PFSK-1 (cell line): Measurements from ENCODE around the gene COIL.

ENCODE experiments used
- FOXP2 ChIP-seq: optimal IDR thresholded peaks from 2 replicates; pipeline ENCODE3; 2011; ENCODE audit warnings: borderline replicate concordance, control low read depth, inconsistent platforms; ENCODE audit not compliant: insufficient read depth; ENCODE audit errors: extremely low read length, extremely low read depth
- POLR2AphosphoS5 ChIP-seq: IDR thresholded peaks from 2 replicates; pipeline ENCODE4 v1.6.1; 2012; ENCODE audit warnings: low read depth, mild to moderate bottlenecking, control low read depth, low read length, moderate library complexity
- REST ChIP-seq, 2 experiments: IDR thresholded peaks; 2 replicates each; pipeline versions ENCODE4 v1.6.1 to v1.8.0; 2011 to 2012; ENCODE audit warnings: low read depth in 2 of 2, low read length in 2 of 2, control low read depth in 1 of 2, inconsistent platforms in 1 of 2, mild to moderate bottlenecking in 1 of 2, moderate library complexity in 1 of 2; ENCODE audit not compliant: insufficient read depth in 1 of 2
- SIN3A ChIP-seq: IDR thresholded peaks from 2 replicates; pipeline ENCODE4 v1.6.1; 2012; ENCODE audit warnings: mild to moderate bottlenecking, low read length, moderate library complexity, borderline replicate concordance; ENCODE audit not compliant: insufficient read depth
- TAF1 ChIP-seq: IDR thresholded peaks from 2 replicates; pipeline ENCODE4 v1.6.1; 2012; ENCODE audit warnings: low read length, control low read depth, borderline replicate concordance; ENCODE audit not compliant: insufficient read depth

COIL gene

GRCh38 chr17:56979091-56979480 lies 18.2 kb upstream of the COIL start:
- TF ChIP-seq TAF1 (no peak), FOXP2 (no peak), REST (IDR thresholded peaks at IDR 0.05; ENCODE audit: insufficient read depth in 1 of 2, low read depth in 2 of 2, low read length in 2 of 2) (no peak), POLR2AphosphoS5 (no peak), SIN3A (no peak)

- no peak for TF ChIP-seq FOXP2
- no peak for TF ChIP-seq REST (IDR thresholded peaks at IDR 0.05; ENCODE audit: insufficient read depth in 1 of 2, low read depth in 2 of 2, low read length in 2 of 2)
- no peak for TF ChIP-seq TAF1
- no peak for TF ChIP-seq POLR2AphosphoS5
- TF ChIP-seq SIN3A, result no peak
Measured at GRCh38 chr17:56978441-56979090, 17.7 kb upstream of the COIL start.

- TF ChIP-seq FOXP2 (peak; percentile 69), REST (IDR thresholded peaks at IDR 0.05; ENCODE audit: insufficient read depth in 1 of 2, low read depth in 2 of 2, low read length in 2 of 2) (no peak), TAF1 (peak; percentile 58; the same call in 1 of the 2 replicates), SIN3A (no peak), POLR2AphosphoS5 (peak; percentile 55; the same call in 1 of the 2 replicates)
Measured at GRCh38 chr17:56977673-56978395, 17.0 kb upstream of the COIL start, which contains the start of gene SCPEP1. Gene SCPEP1, plus strand, starts transcription at chr17:56978131. Its CDS starts 29 bp downstream, at chr17:56978160.

- TF ChIP-seq SIN3A (no peak), TAF1 (no peak), REST (IDR thresholded peaks at IDR 0.05; ENCODE audit: insufficient read depth in 1 of 2, low read depth in 2 of 2, low read length in 2 of 2) (no peak), POLR2AphosphoS5 (no peak), FOXP2 (no peak)
Measured at GRCh38 chr17:56976941-56977608, 16.2 kb upstream of the COIL start.
